ENCODE measurements around the gene ACHE.
"Not testable (repeated sequence)": the region's sequence is repeated elsewhere in the genome, so short reads cannot be mapped to it uniquely, and the experiment has no call there.

Gene ACHE

DNA sequence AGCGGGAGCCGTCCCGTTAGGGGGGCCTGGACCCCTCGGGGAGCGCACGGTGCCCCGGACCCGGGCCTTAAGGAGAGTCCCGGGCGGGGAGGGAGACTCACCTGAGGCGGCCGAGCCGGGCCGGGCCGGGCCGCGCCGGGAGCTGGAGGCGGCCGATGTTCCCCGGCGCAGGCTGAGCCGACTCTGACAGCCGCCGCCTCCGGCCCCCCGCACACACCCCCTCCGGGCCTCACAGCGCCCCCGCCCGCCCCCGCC lies at the start of gene ACHE:
Gene ACHE, minus strand, starts transcription at position 188 of the 255 bp plus-strand sequence. CDS start 1,656 bp downstream, outside the sequence.
- peak in 2 of 14 donors; percentile 29 to 66 for DNase-seq

DNA sequence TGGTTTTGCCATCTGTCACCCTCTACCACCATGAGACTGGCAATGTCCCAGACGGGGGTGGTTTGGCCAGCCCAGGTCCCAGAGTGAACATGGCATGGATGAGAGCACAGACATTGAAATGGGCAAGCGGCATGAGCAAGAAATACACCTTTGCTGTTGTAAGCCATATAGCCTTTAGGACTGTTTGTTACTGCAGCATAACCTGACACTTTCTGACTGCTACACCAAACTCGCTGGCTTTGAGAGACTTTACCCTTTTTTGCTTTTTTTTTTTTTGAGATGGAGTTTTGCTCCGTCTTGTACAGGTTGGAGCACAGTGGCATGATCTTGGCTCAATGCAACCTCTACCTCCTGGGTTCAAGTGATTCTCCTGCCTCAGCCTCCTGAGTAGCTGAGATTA lies 48.5 kb upstream of the ACHE start:
- DNase-seq: no peak

DNA sequence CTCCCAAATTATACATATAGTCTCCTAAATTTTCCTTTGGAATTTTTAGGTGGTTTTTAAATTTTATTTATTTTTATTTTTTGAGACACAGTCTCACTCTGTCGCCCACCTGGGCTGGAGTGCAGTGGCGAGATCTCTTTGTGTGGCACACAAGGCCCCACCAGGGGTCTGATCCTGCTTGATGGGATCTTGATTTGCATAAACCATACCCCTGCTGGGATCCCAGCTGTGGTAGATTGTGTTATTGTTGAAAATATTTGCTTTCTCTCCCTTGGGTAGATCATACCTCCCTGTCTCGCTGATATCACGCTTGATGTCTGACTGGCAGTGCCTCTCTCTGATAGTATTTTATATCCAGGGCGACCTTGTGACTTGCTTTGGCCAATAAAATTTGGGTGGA lies 48.0 kb upstream of the ACHE start:
- DNase-seq: no peak

DNA sequence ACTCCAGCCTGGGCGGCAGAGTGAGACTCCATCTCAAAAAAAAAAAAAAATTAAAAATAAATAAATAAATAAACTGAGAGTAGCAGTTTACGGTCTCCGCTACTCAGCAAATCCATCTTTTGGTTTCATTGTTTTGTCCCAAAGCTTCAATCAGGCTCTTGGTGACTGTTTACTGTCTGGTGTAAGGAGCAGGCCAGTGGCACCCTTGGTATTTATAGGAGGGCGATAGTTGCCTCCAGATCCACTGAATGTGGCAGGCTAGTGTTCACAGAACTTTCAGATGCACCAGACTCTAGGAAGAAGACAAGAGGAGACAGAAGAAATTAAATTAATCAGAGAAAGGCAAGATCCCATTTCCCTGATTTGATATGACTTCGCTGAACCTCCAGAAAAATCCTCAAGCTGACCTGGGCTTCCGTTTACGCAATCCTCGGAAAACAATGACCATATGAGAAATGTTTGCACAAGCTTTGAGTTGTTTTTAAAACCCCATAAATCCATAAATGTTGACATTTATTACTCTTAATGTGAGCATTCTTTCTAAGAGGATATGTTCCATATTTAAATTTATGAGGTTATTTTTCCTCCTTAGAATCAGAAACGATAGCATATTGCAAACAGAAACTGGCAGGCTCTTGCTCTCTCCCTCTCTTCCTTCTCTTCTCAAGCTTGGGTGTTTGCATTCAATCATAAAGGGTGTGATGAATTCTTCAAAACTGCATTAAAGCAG lies 46.5 kb upstream of the ACHE start:
- no peak for DNase-seq

DNA sequence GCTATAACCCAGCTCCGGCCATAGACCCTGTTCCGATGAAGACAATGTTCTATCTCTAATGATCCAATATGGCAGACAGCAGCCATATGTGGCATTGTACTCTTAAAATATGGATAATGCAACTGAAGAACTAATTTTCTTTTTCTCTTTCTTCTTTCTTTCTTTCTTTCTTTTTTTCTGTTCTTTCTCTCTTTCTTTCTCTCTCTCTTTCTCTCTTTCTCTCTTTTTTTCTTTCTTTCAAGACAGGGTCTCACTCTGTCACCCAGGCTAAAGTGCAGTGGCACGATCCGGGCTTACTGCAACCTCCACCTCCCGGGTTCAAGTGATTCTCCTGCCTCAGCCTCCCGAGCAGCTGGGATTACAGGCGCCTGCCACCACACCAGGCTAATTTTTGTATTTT lies 40.5 kb upstream of the ACHE start:
- not testable (repeated sequence) for DNase-seq

DNA sequence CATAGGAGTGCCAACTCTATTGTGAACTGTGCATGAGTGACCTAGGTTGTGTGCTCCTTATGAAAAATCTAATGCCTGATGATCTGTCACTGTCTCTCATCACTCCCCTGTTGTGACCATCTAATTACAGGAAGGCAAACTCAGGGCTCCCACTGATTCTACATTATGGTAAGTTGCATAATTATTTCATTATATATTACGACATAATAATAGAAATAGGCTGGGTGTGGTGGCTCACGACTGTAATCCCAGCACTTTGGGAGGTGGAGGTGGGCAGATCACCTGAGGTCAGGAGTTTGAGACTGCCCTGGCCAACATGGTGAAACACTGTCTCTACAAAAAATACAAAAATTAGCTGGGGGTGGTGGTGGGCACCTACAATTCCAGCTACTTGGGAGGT lies 39.7 kb upstream of the ACHE start:
- not testable (repeated sequence) for DNase-seq

DNA sequence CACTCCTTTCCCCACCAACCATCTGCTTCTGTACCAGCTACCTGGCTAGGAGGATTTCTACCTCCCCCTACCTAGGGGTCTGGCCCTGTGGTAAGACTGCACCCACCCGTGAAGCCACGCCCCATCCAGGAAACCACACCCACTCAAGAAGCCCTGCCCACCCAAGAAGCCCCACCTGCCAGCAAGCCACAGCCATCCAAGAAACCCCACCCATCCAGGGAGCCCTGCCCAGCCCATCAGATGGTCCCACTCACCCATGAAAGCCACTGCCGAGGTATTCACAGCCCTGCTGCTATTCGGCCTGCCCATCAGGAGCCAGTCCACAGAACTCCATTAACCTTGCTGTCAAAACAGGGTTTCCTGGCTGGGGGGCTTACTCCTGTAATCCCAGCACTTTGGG lies 38.0 kb upstream of the ACHE start:
- DNase-seq: no peak

DNA sequence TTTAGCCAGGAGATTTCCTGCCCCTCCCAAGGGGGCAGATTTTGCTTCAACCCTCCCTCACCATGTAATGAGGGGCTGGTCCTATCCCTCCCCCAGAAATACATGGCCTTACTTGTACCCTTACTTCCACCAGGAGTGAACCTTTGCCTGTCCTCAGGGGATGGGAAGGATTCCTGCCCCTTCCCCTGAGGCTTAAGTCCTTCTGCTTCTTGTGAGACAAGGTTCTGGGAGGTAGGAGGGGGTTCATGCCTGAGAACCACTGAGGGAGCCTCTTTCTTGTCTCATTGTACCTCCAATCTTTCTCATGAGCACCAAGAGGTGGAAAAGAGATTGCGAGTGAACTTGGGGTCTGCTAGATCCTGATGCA lies 34.1 kb upstream of the ACHE start:
- no peak for DNase-seq

DNA sequence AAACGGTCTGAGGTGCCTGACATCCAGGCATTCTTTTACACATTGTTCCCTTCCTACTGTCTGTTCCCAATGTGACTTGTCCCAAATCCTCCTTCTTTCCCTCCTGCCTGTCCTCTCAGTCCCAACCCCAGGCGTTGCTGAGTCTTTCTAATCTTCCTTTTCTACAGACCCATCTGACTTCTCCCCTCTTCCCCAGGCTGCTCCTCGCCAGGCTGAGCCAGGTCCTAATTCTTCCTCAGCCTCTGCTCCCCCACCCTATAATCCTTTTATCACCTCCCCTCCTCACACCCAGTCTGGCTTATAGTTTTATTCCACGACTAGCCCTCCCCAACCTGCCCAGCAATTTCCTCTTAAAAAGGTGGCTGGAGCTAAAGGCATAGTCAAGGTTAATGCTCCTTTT lies 27.9 kb upstream of the ACHE start:
- not testable (repeated sequence) for DNase-seq

DNA sequence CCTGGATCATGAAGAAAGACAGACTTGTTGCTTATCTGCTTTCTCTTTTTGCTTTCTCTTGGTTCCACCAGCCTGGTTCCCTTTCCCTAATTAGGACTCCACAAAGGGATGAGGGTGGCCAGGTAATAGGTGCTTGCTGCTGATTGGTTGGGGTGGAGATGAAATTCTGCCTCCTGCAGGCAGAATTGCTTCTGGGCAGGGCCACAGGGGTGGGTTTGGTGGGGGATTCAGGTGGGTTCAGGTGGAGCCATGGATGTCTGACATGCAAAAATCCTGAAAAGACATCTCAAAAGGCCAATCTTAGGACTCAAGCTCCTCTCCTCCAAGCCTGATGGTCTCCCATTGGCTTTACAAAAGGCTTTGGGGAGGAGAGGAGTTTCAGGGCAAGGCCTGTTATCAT lies 25.4 kb upstream of the ACHE start:
- DNase-seq: no peak

DNA sequence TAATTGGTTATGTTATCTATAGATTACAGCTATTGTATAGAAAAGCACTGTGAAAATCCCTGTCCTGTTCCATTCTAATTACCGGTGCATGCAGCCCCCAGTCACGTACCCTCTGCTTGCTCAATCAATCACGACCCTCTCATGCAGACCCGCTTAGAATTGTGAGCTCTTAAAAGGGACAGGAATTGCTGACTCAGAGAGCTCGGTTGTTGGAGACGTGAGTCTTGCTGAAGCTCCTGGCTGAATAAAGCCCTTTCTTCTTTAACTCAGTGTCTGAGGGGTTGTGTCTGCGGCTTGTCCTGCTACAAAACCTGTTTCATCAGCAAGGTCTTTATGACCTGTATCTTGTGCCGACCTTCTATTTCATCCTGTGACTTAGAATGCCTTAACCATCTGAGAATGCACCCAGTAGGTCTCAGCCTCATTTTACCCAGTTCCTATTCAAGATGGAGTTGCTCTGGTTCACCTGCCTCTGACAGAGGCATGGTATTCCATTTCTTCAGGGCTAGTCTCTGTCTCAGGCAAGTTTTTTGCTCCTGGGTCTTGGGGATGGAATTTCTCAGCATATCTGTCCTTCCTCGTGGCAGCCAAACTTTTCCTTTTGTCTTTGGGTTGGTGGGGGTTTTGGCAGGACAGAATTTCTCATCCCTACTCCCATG lies 24.2 kb upstream of the ACHE start:
- not testable (repeated sequence) for DNase-seq

DNA sequence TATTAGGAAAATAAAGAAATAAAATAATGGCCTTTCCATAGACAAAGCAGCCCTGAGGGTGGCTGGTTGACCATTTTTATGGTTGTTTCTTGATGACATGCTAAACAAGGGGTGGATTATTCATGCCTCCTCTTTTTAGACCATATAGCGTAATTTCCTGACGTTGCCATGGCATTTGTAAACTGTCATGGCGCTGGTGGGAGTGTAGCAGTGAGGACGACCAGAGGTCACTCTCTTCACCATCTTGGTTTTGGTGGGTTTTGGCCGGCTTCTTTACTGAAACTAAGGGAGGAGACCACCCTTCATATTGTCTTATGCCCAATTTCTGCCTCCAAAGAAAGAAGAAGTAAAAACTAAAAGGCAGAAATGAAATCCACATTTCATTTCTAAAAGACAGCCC lies 23.6 kb upstream of the ACHE start:
- not testable (repeated sequence) for DNase-seq

DNA sequence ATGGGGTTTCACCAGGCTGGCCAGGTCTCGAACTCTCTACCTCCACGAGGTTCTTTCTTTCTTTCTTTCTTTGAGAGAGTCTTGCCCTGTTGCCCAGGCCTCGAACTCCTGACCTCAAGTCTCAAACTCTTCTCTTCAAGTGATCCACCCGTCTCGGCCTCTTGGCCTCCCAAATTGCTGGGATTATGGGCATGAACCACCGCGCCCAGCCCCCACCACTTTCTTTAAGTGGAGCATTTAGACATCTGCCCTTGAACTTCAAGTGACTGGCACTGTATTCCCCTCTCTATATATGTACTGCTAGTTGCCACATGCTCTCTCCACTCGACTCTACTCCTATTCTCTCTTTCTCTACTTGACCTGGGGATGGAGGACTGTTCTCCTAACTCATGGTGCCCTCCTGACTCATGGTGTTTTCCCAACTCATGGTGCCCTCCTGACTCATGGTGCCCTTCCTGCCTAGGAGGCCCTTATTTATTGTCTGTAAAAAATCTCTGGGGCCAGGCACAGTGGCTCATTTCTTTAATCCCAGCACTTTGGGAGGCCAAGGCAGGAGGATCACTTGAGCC lies 19.3 kb upstream of the ACHE start:
- DNase-seq: no peak

DNA sequence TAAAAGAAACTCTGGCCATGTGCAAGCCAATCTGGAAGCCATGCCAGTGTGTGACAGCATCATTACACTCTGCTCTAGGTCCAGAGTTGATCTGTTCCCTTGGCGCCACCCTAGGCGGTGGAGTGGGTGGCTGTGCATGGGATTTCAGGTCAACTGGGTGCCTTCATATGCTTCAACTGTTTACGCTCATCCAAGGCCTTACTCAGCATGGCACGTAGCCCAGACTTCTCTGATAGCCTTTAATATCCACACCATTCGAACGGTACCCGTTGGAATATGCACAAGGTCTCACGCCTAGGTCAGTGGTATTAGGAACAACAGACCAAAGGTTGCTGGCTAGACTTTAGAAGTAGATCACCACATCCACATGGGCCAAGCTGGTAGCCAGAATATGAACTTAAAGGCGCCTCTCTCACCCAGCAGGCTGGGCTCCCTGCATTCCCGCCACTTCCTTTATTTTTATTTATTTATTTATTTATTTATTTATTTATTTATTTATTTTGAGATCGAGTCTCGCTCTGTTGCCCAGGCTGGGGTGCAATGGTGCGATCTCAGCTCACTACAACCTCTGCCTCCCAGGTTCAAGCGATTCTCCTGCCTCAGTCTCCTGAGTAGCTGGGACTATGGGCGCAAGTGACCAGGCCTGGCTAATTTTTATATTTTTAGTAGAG lies 18.7 kb upstream of the ACHE start:
- no peak for DNase-seq

DNA sequence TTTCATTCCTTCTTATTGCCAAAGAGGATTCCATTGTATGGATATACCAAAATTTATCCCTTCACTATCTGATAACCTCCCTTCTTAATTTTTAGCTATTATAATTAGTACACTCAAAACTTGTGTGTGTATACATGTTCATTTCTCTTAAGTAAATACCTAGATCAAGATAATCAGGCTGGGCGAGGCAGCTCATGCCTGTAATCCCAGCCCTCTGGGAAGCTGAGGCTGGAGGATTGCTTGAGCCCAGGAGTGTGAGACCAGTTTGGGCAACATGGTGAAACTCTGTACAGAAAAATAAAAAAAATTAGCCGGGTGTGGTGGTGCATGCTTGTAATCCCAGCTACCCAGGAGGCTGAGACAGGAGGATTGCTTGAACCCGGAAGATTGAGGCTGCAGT lies 15.8 kb upstream of the ACHE start:
- no peak for DNase-seq

DNA sequence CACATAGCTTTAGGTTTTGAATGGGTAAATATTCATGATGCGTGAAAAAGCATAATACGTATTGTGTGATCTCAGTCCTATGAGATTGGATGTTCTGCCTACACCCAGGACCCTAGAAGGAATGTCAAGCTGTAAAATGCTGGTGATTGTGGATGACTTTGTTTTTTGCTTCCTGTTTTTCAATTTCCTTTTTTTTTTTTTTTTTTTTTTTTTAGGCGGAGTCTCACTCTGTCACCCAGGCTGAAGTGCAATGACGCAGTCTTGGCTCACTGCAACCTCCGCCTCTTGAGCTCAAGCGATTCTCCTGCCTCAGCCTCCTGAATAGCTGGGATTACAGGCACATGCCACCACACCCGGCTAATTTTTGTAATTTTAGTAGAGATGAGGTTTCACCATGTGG lies 14.8 kb upstream of the ACHE start:
- DNase-seq: not testable (repeated sequence)

DNA sequence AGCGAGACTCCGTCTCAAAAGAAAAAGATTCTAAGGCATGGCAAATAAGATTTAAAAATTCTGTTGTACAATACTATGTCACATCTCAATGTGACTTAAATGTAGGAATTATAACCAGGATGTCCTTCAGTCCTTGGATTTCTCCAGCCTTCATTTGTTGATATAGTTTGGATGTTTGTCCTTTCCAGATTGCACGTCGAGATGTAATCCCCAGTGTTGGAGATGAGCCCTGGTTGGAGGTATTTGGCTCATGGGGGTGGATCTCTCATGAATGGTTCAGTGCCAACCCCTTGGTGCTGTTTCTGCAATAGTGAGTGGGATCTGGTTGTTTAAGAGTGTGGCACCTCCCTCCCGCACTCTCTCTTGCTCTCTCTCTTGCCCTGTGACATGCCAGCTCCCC lies 12.8 kb upstream of the ACHE start:
- DNase-seq: no peak

DNA sequence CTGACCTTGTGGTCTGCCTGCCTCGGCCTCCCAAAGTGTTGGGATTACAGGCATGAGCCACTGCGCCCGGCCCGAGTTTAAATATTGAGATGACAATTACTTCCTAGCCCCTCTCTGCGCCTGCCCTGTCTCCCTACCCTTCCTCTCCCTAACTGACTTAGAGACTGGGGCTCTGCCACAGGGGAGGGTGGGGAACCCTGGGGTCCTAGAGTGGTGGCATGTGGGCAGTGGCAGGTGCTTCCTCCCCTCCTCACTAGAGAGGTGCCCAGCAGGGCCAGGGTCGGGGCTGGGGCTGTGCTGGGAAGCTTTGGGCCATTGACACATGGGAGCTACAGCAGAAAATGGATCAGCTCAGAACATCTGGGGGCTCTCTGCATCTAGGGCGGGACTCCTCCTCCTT lies 7.0 kb upstream of the ACHE start:
- no peak for DNase-seq

DNA sequence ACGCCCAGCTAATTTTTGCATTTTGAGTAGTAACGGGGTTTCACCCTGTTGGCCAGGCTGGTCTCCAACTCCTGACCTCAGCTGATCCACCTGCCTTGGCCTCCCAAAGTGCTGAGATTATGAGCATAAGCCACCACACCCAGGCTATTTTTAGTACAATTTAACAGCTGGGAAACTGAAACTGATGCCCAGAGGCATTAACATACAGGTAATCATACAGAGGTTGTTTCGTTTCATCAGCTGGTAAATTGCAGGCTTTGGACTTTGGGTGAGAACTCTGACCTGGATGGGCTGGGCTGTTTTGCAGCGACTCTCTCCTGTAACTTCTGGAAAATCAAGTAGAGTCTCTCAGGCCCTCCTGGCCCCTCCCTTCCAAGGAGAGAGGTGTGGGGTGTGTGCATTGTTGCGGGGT lies 6.2 kb upstream of the ACHE start:
- no peak for DNase-seq

DNA sequence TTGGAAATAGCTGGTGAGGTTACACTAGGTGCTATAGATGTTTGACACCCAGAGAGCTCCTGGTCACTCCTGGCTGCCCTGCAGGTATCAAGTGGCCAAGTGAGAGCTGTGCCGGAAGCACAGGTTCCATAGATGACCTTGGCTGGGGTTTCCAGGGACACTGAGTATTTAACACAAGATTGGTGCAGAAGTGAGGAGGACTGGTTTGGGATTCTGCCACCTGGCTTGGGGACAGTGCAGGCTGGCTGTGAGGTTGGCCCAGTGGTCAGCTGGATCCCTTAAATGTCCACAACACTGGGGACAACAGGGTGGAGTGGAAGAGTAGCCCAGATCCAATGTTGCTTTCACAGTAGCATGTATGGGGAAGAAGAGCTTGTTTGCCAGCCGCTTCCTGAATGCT lies 5.3 kb upstream of the ACHE start:
- no peak for DNase-seq

DNA sequence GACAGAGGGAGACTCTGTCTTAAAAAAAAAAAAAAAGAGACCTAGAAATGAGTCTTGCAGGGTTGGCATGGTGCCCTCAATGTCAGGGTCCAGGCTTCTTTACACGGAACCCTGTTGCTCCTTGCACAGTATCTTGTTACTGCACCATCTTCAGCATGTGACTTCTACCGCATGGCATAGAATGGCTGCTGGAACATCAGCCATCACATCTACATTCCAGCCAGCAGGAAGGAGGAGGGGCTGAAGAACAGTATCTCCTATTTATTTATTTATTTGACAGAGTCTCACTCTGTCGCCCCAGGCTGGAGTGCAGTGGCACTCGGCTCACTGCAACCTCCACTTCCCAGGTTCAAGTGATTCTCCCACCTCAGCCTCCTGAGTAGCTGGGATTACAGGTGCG lies 3.7 kb upstream of the ACHE start:
- no peak for DNase-seq

DNA sequence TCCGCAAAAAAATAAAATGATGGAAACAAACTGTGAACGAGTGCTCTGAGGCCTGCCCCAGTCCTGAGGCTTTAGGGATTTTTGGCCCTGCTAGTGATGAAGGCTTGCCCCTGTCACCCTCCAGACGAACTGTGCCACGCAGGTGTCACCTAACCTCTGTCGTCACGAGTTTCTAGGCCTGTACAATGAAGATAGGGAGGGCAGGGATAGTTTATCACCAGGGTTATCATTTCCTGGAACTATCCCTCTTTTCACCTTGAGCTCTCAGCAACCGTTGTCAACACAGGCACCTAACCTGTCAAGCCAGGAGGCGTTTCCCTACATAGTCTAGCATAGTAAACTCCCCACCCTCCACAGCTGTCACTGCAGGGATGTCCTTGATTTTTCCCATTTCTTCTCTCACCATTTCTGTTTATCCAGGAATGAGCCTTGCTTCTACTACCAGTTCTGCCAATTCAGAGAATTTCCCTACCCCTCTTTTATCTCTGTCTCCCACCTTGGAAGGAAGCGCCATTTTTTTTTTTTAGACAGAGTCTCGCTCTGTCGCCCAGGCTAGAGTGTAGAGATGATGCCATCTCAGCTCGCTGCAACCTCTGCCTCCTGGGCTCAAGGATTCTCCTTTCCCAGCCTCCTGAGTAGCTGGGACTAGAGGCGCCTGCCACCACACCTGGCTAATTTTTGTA lies 2.2 kb upstream of the ACHE start:
- no peak for DNase-seq
